Measurements from ENCODE around the gene ZNF624. TPM values are rescaled to one million over a fixed set of nuclear protein-coding genes. Genes with fewer than 3 reads are reported as not detected.

ZNF624 gene
- total and polyA plus RNA-seq, 2 experiments from 2014 or later: 2.7 to 3.9 TPM

DNA sequence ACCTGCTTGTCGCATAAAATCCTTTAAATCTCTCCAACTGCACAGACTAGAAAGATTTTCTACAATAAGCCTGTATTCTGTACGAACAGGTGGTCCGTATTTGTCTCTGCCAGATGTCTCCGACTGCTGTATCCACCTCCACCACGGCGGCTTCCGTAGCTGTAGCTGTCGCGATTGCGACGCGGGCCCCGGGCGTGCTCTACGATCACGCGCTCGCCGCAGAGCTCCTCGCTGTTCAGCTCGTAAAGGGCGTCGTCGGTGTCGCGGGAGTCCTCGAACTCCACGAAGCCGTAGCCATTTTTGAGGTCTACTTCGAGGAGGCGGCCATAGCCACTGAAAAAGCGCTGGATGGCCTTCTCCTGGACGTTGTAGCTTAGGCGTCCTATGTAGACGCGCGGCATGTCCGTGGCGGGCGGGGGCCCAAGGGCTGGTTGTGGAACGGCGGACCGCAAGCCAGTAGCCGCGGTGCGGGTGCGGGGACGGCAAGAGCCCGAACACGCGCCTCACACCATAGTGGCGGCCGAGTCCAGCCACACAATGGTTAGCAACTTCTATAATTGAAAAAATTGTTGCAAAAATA lies 36.1 kb downstream of the ZNF624 start (continued):
- TF ChIP-seq, protein P1, sequence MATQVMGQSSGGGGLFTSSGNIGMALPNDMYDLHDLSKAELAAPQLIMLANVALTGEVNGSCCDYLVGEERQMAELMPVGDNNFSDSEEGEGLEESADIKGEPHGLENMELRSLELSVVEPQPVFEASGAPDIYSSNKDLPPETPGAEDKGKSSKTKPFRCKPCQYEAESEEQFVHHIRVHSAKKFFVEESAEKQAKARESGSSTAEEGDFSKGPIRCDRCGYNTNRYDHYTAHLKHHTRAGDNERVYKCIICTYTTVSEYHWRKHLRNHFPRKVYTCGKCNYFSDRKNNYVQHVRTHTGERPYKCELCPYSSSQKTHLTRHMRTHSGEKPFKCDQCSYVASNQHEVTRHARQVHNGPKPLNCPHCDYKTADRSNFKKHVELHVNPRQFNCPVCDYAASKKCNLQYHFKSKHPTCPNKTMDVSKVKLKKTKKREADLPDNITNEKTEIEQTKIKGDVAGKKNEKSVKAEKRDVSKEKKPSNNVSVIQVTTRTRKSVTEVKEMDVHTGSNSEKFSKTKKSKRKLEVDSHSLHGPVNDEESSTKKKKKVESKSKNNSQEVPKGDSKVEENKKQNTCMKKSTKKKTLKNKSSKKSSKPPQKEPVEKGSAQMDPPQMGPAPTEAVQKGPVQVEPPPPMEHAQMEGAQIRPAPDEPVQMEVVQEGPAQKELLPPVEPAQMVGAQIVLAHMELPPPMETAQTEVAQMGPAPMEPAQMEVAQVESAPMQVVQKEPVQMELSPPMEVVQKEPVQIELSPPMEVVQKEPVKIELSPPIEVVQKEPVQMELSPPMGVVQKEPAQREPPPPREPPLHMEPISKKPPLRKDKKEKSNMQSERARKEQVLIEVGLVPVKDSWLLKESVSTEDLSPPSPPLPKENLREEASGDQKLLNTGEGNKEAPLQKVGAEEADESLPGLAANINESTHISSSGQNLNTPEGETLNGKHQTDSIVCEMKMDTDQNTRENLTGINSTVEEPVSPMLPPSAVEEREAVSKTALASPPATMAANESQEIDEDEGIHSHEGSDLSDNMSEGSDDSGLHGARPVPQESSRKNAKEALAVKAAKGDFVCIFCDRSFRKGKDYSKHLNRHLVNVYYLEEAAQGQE (IDR thresholded peaks at IDR 0.05; ENCODE audit: unreplicated experiment): no peak

DNA sequence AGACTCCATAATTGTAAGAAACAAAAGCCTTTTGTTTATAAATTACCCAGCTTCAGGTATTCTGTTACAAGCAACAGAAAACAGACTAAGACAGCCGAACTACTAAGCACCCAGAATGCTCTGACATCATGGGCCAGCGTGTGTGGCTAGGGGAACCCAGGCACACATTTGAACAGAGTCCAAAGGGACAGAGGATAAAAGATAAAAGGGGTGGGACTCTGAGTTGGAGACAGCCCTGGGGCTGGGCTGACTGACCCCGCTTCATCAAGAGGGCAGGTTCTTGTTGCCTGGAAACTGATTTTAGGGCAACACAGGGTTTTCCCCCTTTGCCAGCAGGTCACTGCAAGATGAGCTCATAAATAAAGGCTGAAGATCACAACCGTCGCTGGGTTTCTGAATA lies 54.1 kb downstream of the ZNF624 start:
- Histone ChIP-seq H3K36me3 (ENCODE audit: insufficient read depth) (no peaks in the 10 kb centered on the region), H3K4me1 (ENCODE audit: insufficient read depth) (no peaks in the 10 kb centered on the region), H3K27me3 (ENCODE audit: insufficient read depth) (no peaks in the 10 kb centered on the region), H4K20me1 (replicated peaks; ENCODE audit: insufficient read depth) (no peaks in the 10 kb centered on the region), H3K79me2 (replicated peaks; ENCODE audit: insufficient read depth) (no peaks in the 10 kb centered on the region), H3K9me2 (ENCODE audit: insufficient read depth) (no peaks in the 10 kb centered on the region; the same call in 1 of the 2 replicates), H2AFZ (no peak overlapping the region), H3K27ac (ENCODE audit: low read depth) (no peak overlapping the region), H3F3A (replicated peaks; ENCODE audit: low read depth) (no peaks in the 10 kb centered on the region), H3K4me2 (no peak overlapping the region), H3K4me3 (no peak overlapping the region)
- no peak for DNase-seq (ENCODE audit: low spot score)
- Mint-ChIP-seq H3K36me3 (ENCODE audit: low read depth) (no peaks in the 10 kb centered on the region), H3K9me3 (peaks cover 14% of the 10 kb centered on the region), H3K4me3 (no peak overlapping the region), H3K27me3 (ENCODE audit: insufficient read depth, low read depth, poor library complexity) (peaks cover 10% of the 10 kb centered on the region), H3K4me1 (no peaks in the 10 kb centered on the region), H3K27ac (no peak overlapping the region)
- TF ChIP-seq EZH2 (IDR thresholded peaks at IDR 0.05; ENCODE audit: low read depth, unreplicated experiment) (no peak), EZH2phosphoT487 (IDR thresholded peaks at IDR 0.05; ENCODE audit: unreplicated experiment) (no peak), CREB1 (CRISPR knock-in tag; IDR thresholded peaks at IDR 0.05; ENCODE audit: low read depth) (no peak), NANOG (IDR thresholded peaks at IDR 0.05; ENCODE audit: borderline replicate concordance) (no peak), ZNF331 (CRISPR knock-in tag; IDR thresholded peaks at IDR 0.05; ENCODE audit: low read depth) (no peak), ZNF114 (CRISPR knock-in tag; IDR thresholded peaks at IDR 0.05) (no peak), JUNB (IDR thresholded peaks at IDR 0.05; ENCODE audit: unreplicated experiment) (no peak), STAT1 (IDR thresholded peaks at IDR 0.05; ENCODE audit: unreplicated experiment) (no peak), POLR2AphosphoS5 (IDR thresholded peaks at IDR 0.05; ENCODE audit: low read depth) (no peak)
- TF ChIP-seq, protein P2, sequence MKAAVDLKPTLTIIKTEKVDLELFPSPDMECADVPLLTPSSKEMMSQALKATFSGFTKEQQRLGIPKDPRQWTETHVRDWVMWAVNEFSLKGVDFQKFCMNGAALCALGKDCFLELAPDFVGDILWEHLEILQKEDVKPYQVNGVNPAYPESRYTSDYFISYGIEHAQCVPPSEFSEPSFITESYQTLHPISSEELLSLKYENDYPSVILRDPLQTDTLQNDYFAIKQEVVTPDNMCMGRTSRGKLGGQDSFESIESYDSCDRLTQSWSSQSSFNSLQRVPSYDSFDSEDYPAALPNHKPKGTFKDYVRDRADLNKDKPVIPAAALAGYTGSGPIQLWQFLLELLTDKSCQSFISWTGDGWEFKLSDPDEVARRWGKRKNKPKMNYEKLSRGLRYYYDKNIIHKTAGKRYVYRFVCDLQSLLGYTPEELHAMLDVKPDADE (IDR thresholded peaks at IDR 0.05): no peak
- TF ChIP-seq, protein P1 (IDR thresholded peaks at IDR 0.05; ENCODE audit: unreplicated experiment): no peak
- TF ChIP-seq, protein P3, sequence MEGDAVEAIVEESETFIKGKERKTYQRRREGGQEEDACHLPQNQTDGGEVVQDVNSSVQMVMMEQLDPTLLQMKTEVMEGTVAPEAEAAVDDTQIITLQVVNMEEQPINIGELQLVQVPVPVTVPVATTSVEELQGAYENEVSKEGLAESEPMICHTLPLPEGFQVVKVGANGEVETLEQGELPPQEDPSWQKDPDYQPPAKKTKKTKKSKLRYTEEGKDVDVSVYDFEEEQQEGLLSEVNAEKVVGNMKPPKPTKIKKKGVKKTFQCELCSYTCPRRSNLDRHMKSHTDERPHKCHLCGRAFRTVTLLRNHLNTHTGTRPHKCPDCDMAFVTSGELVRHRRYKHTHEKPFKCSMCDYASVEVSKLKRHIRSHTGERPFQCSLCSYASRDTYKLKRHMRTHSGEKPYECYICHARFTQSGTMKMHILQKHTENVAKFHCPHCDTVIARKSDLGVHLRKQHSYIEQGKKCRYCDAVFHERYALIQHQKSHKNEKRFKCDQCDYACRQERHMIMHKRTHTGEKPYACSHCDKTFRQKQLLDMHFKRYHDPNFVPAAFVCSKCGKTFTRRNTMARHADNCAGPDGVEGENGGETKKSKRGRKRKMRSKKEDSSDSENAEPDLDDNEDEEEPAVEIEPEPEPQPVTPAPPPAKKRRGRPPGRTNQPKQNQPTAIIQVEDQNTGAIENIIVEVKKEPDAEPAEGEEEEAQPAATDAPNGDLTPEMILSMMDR (conservative IDR thresholded peaks at IDR 0.05; ENCODE audit: low read depth in 2 of 2): no peak
- ATAC-seq: no peak
